GM19025 (cell line): ENCODE results near the gene VPS9D1.

ENCODE experiments used
- ATAC-seq: cut with Tn5 transposase; IDR thresholded peaks from one replicate; pipeline ENCODE4 v1.9.1; 2021; ENCODE audit warnings: mild to moderate bottlenecking, low read depth, moderate library complexity; ENCODE audit not compliant: unreplicated experiment

Gene VPS9D1

GRCh38 chr16:89733792-89734191, 13.1 kb upstream of the VPS9D1 start:
- no peak for ATAC-seq

GRCh38 chr16:89733322-89733721, 12.6 kb upstream of the VPS9D1 start:
- no peak for ATAC-seq

GRCh38 chr16:89732918-89733242, 12.2 kb upstream of the VPS9D1 start:
- no peak for ATAC-seq

DNA sequence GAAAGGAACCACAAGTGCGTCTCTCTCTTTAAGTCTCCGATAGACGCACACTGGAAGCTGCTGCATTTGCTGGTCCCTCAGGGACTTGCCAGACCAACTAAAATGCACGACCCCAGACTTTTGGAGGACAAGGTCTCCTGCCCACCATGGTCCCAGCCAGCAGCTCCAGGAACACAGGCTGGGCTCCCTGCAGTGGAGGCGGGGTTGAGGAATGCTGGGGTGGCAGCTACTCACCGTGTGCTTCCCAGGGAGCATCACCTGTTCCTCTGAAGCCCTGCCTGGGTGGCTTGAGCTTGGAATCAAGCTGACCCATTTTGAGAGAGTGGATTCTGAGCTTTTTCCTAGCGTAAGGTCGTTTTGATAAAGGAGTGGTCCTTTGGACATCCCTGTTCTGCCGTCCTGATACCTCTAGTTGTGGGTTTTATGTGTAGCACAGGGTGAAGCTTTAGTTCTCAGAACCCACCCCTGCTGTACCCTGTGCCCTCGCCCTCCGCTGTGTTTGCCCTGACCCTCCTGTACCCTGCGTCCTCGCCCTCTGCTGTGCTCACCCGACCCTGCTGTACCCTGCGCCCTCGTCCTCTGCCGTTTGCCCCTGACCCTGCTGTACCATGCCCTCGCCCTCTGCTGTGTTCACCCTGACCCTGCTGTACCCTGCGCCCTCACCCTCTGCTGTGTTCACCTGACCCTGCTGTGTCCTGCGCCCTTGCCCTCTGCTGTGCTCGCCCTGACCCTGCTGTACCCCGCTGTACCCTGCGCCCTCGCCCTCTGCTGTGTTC, 11.6 kb upstream of the VPS9D1 start:
- no peak for ATAC-seq

DNA sequence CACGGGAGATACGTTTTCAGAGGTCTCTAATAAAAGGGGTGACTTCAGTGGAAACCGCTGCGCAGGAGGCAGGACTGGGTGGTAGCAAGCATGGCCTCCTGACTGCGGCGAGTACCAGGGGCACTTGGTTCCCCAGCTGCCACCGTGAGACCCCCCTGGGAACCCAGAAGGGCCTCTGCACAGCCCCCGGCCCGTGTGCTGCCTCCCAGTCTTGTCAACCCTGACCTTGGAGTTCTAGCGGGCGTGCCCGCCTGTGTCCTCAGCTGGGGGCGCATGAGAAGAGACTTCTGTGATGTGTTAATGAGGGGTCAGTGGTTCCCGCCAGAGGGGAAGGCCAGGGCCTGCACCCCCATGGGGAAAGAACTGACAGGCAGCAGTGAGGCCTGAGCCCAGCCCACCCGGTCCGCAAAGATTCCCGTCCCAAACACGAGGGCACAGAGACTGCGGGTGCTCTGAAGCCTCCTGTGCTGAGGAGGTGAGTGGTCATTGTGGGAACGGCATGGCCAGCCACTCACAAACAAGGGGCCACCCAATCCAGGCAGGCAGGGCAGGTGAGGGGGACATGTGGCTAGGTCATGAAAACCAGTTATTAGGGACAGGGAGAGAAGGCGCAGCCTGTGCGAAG, 10.0 kb upstream of the VPS9D1 start:
- no peak for ATAC-seq

- no peak for ATAC-seq
Observed at GRCh38 chr16:89729863-89730593, 9.3 kb upstream of the VPS9D1 start.

- ATAC-seq, result no peak
Observed at GRCh38 chr16:89729293-89729692, 8.6 kb upstream of the VPS9D1 start.

DNA sequence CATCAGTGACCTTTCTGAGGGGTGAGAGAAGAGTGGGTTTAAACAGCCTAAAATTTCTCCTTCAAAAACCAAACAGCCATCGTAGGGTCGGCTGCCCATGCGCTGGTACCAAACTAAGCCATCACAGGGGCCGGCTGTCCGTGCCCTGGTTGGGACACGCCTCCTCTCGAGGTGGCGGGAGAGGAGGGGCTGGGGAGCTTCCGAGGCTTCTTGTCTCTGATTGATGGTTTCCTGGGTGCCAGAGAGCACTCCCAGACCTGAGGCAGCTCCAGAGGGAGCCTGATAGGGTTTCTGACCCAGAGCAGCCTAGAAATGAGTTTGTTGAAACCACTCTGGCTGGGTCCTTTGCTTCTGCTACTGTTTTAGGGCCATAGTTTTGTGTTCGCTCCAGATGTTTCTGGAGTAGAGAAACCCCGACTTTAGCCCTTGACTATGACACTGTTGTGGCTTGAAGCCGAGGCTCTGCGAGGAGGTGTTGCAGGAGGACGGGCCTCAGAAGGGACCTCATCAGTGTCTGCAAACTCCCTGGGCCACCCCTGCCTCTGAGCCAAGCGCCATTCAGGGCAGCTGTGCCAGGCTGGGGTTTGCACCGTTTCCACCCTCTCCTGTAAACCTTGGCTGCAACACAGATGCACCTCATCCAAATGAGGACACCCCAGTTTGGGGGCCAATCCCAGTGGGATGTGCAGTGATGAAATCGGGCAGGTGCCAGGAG, 6.9 kb upstream of the VPS9D1 start:
- ATAC-seq, result no peak

GRCh38 chr16:89723279-89724250, 2.9 kb upstream of the VPS9D1 start:
- ATAC-seq, result no peak

DNA sequence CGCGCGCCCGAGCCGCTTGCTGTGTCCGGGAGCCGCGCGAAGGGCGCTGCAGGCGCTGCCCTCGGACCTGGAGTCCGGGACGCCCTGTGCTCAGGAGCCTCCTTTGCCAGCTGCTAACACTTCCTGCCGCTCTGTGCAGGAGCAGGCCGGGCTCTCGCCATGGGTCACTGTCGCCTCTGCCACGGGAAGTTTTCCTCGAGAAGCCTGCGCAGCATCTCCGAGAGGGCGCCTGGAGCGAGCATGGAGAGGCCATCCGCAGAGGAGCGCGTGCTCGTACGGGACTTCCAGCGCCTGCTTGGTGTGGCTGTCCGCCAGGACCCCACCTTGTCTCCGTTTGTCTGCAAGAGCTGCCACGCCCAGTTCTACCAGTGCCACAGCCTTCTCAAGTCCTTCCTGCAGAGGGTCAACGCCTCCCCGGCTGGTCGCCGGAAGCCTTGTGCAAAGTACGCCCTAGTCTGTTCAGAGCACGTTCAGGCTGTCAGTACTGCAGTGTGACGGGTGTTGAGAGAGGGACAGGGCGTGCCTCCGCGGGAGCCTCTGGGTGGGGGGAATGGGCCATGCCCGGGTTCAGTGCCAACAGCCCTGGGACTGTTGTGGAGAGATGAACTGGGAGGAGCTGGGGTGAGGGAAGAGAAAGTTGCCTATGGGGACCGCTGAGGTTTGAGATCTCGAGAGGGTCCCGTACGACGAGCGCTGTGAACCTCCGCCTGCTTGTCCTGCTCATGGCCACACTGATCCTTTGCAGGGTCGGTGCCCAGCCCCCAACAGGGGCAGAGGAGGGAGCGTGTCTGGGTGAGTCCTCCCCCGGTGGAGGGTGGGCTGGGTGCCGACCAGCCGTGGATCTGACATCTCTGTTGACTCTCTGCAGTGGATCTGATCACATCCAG, 1.9 kb upstream of the VPS9D1 start:
- peak; percentile 2 for ATAC-seq

DNA sequence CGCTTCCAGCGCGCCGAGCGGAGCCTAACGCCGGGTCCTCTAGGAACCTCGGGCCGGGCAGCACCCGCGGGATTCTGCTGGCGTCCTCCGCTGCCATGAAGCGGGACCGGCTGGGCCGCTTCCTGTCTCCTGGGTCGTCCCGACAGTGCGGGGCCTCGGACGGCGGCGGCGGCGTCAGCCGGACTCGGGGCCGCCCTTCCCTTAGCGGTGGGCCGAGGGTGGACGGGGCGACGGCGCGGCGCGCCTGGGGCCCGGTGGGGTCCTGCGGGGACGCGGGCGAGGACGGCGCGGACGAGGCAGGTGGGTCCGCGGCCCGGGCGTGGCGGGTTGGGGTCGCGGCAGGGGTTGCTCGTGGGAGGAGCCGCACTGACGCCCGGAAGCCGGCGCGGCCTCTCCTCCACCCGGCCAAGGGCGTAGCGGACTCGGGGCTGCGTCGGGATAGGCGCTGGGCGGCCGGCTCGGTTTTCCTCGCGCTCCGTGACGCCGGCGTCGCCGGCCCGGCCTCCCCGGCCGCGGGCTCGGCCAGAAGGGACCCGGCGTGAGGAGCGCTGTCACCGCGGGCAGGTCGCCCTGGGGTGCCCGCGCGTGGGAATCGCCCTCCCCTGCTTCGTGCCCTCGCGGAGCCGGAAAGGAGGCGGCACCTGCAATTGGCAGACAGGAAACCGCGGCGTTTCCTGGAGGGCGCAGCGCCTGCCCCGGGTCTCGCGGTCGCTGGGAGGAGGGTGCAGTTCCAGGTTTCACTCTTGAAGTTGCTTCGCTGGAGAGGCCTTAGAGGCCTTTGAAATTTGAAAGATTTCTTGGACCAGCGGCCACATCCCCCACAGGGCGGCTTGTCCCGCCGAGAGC, 1.1 kb upstream of the VPS9D1 start:
- peak; percentile 33 for ATAC-seq

- peak; percentile 22 for ATAC-seq
Observed at GRCh38 chr16:89720551-89720812, 216 bp downstream of the VPS9D1 start.

- no peak for ATAC-seq
Observed at GRCh38 chr16:89717688-89718505, 2.8 kb downstream of the VPS9D1 start.

GRCh38 chr16:89716916-89717687, 3.6 kb downstream of the VPS9D1 start:
- ATAC-seq, result no peak

- ATAC-seq, result no peak
Observed at GRCh38 chr16:89716493-89716892, 4.2 kb downstream of the VPS9D1 start.

GRCh38 chr16:89712274-89712781, 8.4 kb downstream of the VPS9D1 start:
- no peak for ATAC-seq
